HepG2 (cell line): ENCODE data around the gene DIP2C. TPM values are rescaled to one million over a fixed set of nuclear protein-coding genes. Genes with fewer than 3 reads are reported as not detected.

Source experiments
- ATAC-seq: fragments of 200-7000 bp; cut with Tn5 transposase; 3 replicates; pipeline ENCODE4 v1.9.1; 2020; ENCODE audit warnings: mild to moderate bottlenecking, moderate library complexity
- BruUV-seq: library from RNA; stranded (reverse); fragments of 400-500 nt; replicated peaks from 2 replicates; lab custom pipeline; 2021; lab: Mats Ljungman, UMichigan
- CTCF ChIA-PET: fragments of 300-600 bp; formaldehyde crosslinking; extraction: SDS; loops from one replicate; lab custom pipeline; 2021; ENCODE audit warnings: low total read pairs, inconsistent platforms, low intra/inter-chr PET ratio; lab: Yijun Ruan, JAX
- POLR2A ChIA-PET: fragments of 350-600 bp; sonication (Branson Sonifier 250); formaldehyde crosslinking; loops from one replicate; lab custom pipeline; 2020; ENCODE audit warnings: antibody characterized with exemption, inconsistent platforms; lab: Yijun Ruan, JAX
- DNase-seq: peaks from one replicate; pipeline ENCODE4 v3.0.0-alpha.2; 2015; ENCODE audit warnings: low spot score
- FAIRE-seq: peaks from 3 replicates; lab custom pipeline; 2011; peaks lifted over from hg19 to GRCh38; lab: Jason Lieb, UNC
- H2AFZ ChIP-seq: one replicate; pipeline ENCODE4 v1.6.1; 2011; ENCODE audit warnings: low read length, inconsistent platforms
- H3K27ac ChIP-seq: fragments of 300-600 bp; 3 replicates; pipeline ENCODE4 v1.8.0; 2011; ENCODE audit warnings: mixed run types, mild to moderate bottlenecking, mixed read lengths, low read length, inconsistent platforms; ENCODE audit not compliant: insufficient read depth; ENCODE audit errors: extremely low read length
- H3K27me3 ChIP-seq, 2 experiments: fragments of 200-600 bp in 1 of 2; 2 replicates in 1 of 2; 3 replicates in 1 of 2; pipeline versions ENCODE4 v1.6.0 to v1.8.0; 2011; ENCODE audit warnings: low read length in 2 of 2, mild to moderate bottlenecking in 2 of 2, moderate library complexity in 2 of 2, inconsistent platforms in 1 of 2; ENCODE audit not compliant: insufficient read depth in 2 of 2, control insufficient read depth in 1 of 2
- H3K36me3 ChIP-seq, 2 experiments: fragments of 200-600 bp in 1 of 2; replicated peaks in 1 of 2; 2 replicates in 1 of 2; 3 replicates in 1 of 2; pipeline versions ENCODE4 v1.5.1 to v1.8.0; 2011; ENCODE audit warnings: low read length in 2 of 2, inconsistent platforms in 1 of 2; ENCODE audit not compliant: insufficient read depth in 2 of 2, control insufficient read depth in 1 of 2
- H3K4me1 ChIP-seq: 2 replicates; pipeline ENCODE4 v1.5.1; 2012; ENCODE audit warnings: low read length, inconsistent platforms; ENCODE audit not compliant: insufficient read depth
- H3K4me2 ChIP-seq: 2 replicates; pipeline ENCODE4 v1.6.0; 2011; ENCODE audit warnings: low read depth, low read length, inconsistent platforms
- H3K4me3 ChIP-seq, 3 experiments: fragments of 200-600 bp in 1 of 3; sonication (generic), shearing (Covaris generic) in 1 of 3; replicated peaks in 1 of 3; 2 replicates each; pipeline ENCODE4 v1.5.1; 2011 to 2016; ENCODE audit warnings: low read length in 3 of 3, inconsistent platforms in 2 of 3, low read depth in 2 of 3, mild to moderate bottlenecking in 2 of 3, control low read depth in 1 of 3, mixed read lengths in 1 of 3; ENCODE audit not compliant: insufficient read depth in 1 of 3
- H3K79me2 ChIP-seq: one replicate; pipeline ENCODE4 v1.6.1; 2011; ENCODE audit warnings: low read length, inconsistent platforms; ENCODE audit not compliant: insufficient read depth
- H3K9ac ChIP-seq: 2 replicates; pipeline ENCODE4 v1.6.0; 2011; ENCODE audit warnings: mild to moderate bottlenecking, low read depth, low read length, inconsistent platforms; ENCODE audit not compliant: insufficient read depth
- H3K9me3 ChIP-seq: 2 replicates; pipeline ENCODE4 v1.5.1; 2012; ENCODE audit warnings: mild to moderate bottlenecking, low read length
- H4K20me1 ChIP-seq: 2 replicates; pipeline ENCODE4 v1.6.0; 2011; ENCODE audit warnings: inconsistent platforms, mild to moderate bottlenecking, low read length, moderate library complexity; ENCODE audit not compliant: insufficient read depth
- DBP ChIP-seq: sonication (generic); formaldehyde crosslinking; IDR thresholded peaks from 2 replicates; pipeline ENCODE4 v1.4.0; 2020; ENCODE audit warnings: missing genetic modification reagents; ENCODE audit errors: not compliant biosample characterization
- KDM5A ChIP-seq: fragments of 200-600 bp; sonication (generic); IDR thresholded peaks from 2 replicates; pipeline ENCODE4 v1.7.0; 2018; ENCODE audit warnings: antibody characterized with exemption, mild to moderate bottlenecking, low read length, borderline replicate concordance
- MTA1 ChIP-seq: sonication (generic); formaldehyde crosslinking; IDR thresholded peaks from 2 replicates; pipeline ENCODE4 v1.4.0; 2020; ENCODE audit warnings: missing genetic modification reagents, mild to moderate bottlenecking, borderline replicate concordance
- YEATS4 ChIP-seq: sonication (generic); formaldehyde crosslinking; IDR thresholded peaks from 2 replicates; pipeline ENCODE4 v1.4.0; 2020; ENCODE audit warnings: missing genetic modification reagents, borderline replicate concordance
- ZNF333 ChIP-seq: sonication (generic); formaldehyde crosslinking; IDR thresholded peaks from 2 replicates; pipeline ENCODE4 v1.4.0; 2020; ENCODE audit warnings: mild to moderate bottlenecking, missing genetic modification reagents, borderline replicate concordance
- ZNF644 ChIP-seq: IDR thresholded peaks from 2 replicates; pipeline ENCODE4 v1.6.1; 2016; ENCODE audit warnings: low read depth
- ZSCAN22 ChIP-seq: sonication (generic); formaldehyde crosslinking; IDR thresholded peaks from 2 replicates; pipeline ENCODE4 v1.4.0; 2020; ENCODE audit warnings: mild to moderate bottlenecking, missing genetic modification reagents
- WGBS: methylation state at CpG from one replicate; pipeline ENCODE4 v1.1.6; 2017; ENCODE audit warnings: low lambda C conversion rate; 5-methylcytosine and 5-hydroxymethylcytosine counted together
- in situ Hi-C: cut with HindIII; loops from 2 replicates; pipeline ENCODE4 v1.10.0; 2017; ENCODE audit warnings: low pct_unique_long_range_greater_than_20kb; ENCODE audit not compliant: extremely low pct_ligation_motif_present
- intact Hi-C: fragments of 100-400 bp; cut with micrococcal nuclease; formaldehyde crosslinking; loops from one replicate; pipeline ENCODE4 v1.10.0; 2022; ENCODE audit not compliant: unreplicated experiment
- polyA plus RNA-seq, 8 experiments: library from polyadenylated mRNA; depleted of rRNA in 3 of 8; stranded (reverse) in 7 of 8; unstranded in 1 of 8; fragments of >200 nt; fragmentation: Illumina TruSeq in 4 of 8; extraction: Trizol in 4 of 8; gene quantifications; 2 replicates each; pipeline versions ENCODE4 v1.2.1 to v1.2.3, GENCODE V29; 2011 to 2016; ENCODE audit warnings: low read depth in 4 of 8, missing spikeins in 1 of 8, mixed read lengths in 1 of 8; ENCODE audit not compliant: insufficient read depth in 1 of 8
- total RNA-seq, 5 experiments: library from RNA; depleted of rRNA; stranded (reverse); fragments of >200 nt; fragmentation: Illumina TruSeq; extraction: Trizol; gene quantifications; 2 replicates each; pipeline ENCODE4 v1.2.3, GENCODE V29; 2016; ENCODE audit warnings: low read depth in 1 of 5
- TF ChIP-seq, protein P1 (sequence below): sonication (generic); formaldehyde crosslinking; IDR thresholded peaks from 2 replicates; pipeline ENCODE4 v1.8.0; 2022; ENCODE audit warnings: mild to moderate bottlenecking, missing genetic modification reagents, moderate library complexity

The DIP2C gene
- total and polyA plus RNA-seq, 2 of the 13 experiments (the other 11 are each of a cell fraction or from before 2014, with no cell fraction given), result 2.2 to 2.7 TPM

DNA sequence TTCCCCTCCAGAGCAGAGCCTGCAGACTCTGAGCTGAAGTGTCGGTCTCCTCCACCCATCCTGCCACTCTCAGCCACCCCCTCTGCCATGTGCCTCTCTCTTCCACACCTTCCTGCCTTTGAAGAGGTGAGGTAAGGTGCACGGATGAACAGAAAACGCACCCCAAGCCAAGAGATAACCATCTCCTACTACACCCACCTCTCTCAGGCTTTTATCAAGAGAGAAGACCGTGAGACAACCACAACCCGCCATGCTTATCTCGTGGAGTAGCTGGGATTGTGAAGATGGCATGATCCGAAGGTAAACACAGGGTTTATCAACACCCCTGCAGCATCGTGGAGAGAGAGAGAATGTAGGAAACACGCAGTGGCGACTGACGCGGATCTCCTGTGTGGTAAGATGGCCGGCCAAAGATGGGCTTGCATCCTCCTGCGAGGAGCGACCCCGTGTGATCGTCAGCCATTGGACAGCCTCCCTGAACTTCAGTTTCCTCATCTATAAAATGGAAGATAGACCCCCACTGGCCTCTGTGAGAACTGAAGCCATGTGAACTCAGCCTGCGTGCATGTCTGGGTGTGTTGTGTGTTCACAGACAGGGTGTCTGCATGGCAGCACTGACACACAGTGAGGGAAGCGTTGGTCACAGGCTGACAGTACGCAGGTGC, 219.0 kb downstream of the DIP2C start:
- WGBS, result 91% methylated on average over 18 of the region's 20 CpGs
- no peak overlapping the region for H3K9ac ChIP-seq
- TF ChIP-seq, protein P1, sequence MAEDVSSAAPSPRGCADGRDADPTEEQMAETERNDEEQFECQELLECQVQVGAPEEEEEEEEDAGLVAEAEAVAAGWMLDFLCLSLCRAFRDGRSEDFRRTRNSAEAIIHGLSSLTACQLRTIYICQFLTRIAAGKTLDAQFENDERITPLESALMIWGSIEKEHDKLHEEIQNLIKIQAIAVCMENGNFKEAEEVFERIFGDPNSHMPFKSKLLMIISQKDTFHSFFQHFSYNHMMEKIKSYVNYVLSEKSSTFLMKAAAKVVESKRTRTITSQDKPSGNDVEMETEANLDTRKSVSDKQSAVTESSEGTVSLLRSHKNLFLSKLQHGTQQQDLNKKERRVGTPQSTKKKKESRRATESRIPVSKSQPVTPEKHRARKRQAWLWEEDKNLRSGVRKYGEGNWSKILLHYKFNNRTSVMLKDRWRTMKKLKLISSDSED (CRISPR knock-in tag), result no peak
- TF ChIP-seq DBP (CRISPR knock-in tag), result no peak
- TF ChIP-seq MTA1 (CRISPR knock-in tag), result no peak
- no peak for TF ChIP-seq ZNF333
- no peak for TF ChIP-seq ZNF644 (CRISPR knock-in tag)
- TF ChIP-seq YEATS4 (CRISPR knock-in tag), result no peak
- no peak for TF ChIP-seq KDM5A
- TF ChIP-seq ZSCAN22 (CRISPR knock-in tag), result no peak
- no peak for DNase-seq
- H3K27me3 ChIP-seq, result no peaks in the 10 kb centered on the region
- H3K4me2 ChIP-seq, result no peak overlapping the region
- H3K79me2 ChIP-seq, result no peaks in the 10 kb centered on the region
- ChIA-PET POLR2A (no interaction called here), CTCF (no interaction called here)
- H3K4me1 ChIP-seq, result no peaks in the 10 kb centered on the region
- H3K9me3 ChIP-seq, result no peaks in the 10 kb centered on the region
- intact Hi-C loops, result no loop called here
- in situ Hi-C loops, result no loop called here
- no peak overlapping the region for H2AFZ ChIP-seq
- H3K27ac ChIP-seq, result no peak overlapping the region
- H4K20me1 ChIP-seq, result no peaks in the 10 kb centered on the region
- no TSS peak for BruUV-seq
- no peak overlapping the region for H3K4me3 ChIP-seq
- FAIRE-seq, result no peak
- peaks cover 2 to 4% of the 10 kb centered on the region in 2 experiments; a peak in 1 of 5 replicates for H3K36me3 ChIP-seq
- ATAC-seq, result no peak
